HepG2 (cell line): ENCODE results near the gene NOS1AP. TPM values are rescaled to one million over a fixed set of nuclear protein-coding genes. Genes with fewer than 3 reads are reported as not detected.

Experiments used
- ARID2 ChIP-seq: sonication (generic); formaldehyde crosslinking; IDR thresholded peaks from 2 replicates; pipeline ENCODE4 v1.8.1; 2022; ENCODE audit warnings: mild to moderate bottlenecking, missing genetic modification reagents, borderline replicate concordance
- EEA1 ChIP-seq: sonication (generic); formaldehyde crosslinking; IDR thresholded peaks from 2 replicates; pipeline ENCODE4 v1.5.1; 2020; ENCODE audit warnings: mild to moderate bottlenecking, missing genetic modification reagents, borderline replicate concordance
- FOXP4 ChIP-seq: sonication (generic); formaldehyde crosslinking; IDR thresholded peaks from 2 replicates; pipeline ENCODE4 v1.4.0; 2020; ENCODE audit warnings: missing genetic modification reagents
- JARID2 ChIP-seq: sonication (generic); formaldehyde crosslinking; IDR thresholded peaks from 2 replicates; pipeline ENCODE4 v1.8.1; 2023; ENCODE audit warnings: missing genetic modification reagents, inconsistent platforms; ENCODE audit not compliant: insufficient replicate concordance
- KDM1A ChIP-seq: IDR thresholded peaks from 2 replicates; pipeline ENCODE4 v1.6.1; 2016; ENCODE audit warnings: missing compliant biosample characterization
- MAX ChIP-seq: IDR thresholded peaks from 2 replicates; pipeline ENCODE4 v1.6.1; 2012; ENCODE audit warnings: inconsistent platforms
- MED8 ChIP-seq: sonication (generic); formaldehyde crosslinking; IDR thresholded peaks from 2 replicates; pipeline ENCODE4 v1.8.1; 2023; ENCODE audit warnings: mild to moderate bottlenecking, missing genetic modification reagents; ENCODE audit not compliant: insufficient replicate concordance
- POLR2AphosphoS2 ChIP-seq: IDR thresholded peaks from 2 replicates; pipeline ENCODE4 v1.6.1; 2011; ENCODE audit warnings: low read depth, low read length, improper control_type of control experiment
- RARA ChIP-seq: IDR thresholded peaks from 2 replicates; pipeline ENCODE4 v1.6.1; 2016; ENCODE audit warnings: missing genetic modification reagents, missing compliant biosample characterization
- RCOR2 ChIP-seq: IDR thresholded peaks from 2 replicates; pipeline ENCODE4 v1.6.1; 2016; ENCODE audit warnings: missing biosample characterization, missing genetic modification reagents
- SMAD3 ChIP-seq: sonication (generic); formaldehyde crosslinking; IDR thresholded peaks from 2 replicates; pipeline ENCODE4 v1.4.0; 2020; ENCODE audit warnings: missing genetic modification reagents
- SMC3 ChIP-seq: IDR thresholded peaks from 2 replicates; pipeline ENCODE4 v1.6.1; 2011; ENCODE audit warnings: low read length, improper control_type of control experiment
- SPEN ChIP-seq: sonication (generic); formaldehyde crosslinking; IDR thresholded peaks from 2 replicates; pipeline ENCODE4 v1.5.1; 2020; ENCODE audit warnings: low read depth, mild to moderate bottlenecking, missing genetic modification reagents
- ZIK1 ChIP-seq: sonication (generic); formaldehyde crosslinking; IDR thresholded peaks from 2 replicates; pipeline ENCODE4 v1.5.0; 2020; ENCODE audit warnings: mild to moderate bottlenecking, low read depth, missing genetic modification reagents, borderline replicate concordance
- ZMYM2 ChIP-seq: sonication (generic); formaldehyde crosslinking; IDR thresholded peaks from 2 replicates; pipeline ENCODE4 v1.8.0; 2022; ENCODE audit warnings: mild to moderate bottlenecking, missing genetic modification reagents
- ZNF646 ChIP-seq: sonication (generic); formaldehyde crosslinking; IDR thresholded peaks from 2 replicates; pipeline ENCODE4 v1.9.0; 2021; ENCODE audit warnings: mild to moderate bottlenecking, missing genetic modification reagents
- ZNF652 ChIP-seq: IDR thresholded peaks from 2 replicates; pipeline ENCODE4 v1.6.1; 2016; ENCODE audit warnings: low read depth, borderline replicate concordance
- ZNF724P ChIP-seq: sonication (generic); formaldehyde crosslinking; IDR thresholded peaks from 2 replicates; pipeline ENCODE4 v1.8.0; 2022; ENCODE audit warnings: missing genetic modification reagents, borderline replicate concordance
- ZNF781 ChIP-seq: sonication (generic); formaldehyde crosslinking; IDR thresholded peaks from 2 replicates; pipeline ENCODE4 v1.5.1; 2020; ENCODE audit warnings: borderline replicate concordance, mild to moderate bottlenecking, missing genetic modification reagents; ENCODE audit errors: not compliant biosample characterization
- ZSCAN21 ChIP-seq: sonication (generic); formaldehyde crosslinking; IDR thresholded peaks from 2 replicates; pipeline ENCODE4 v1.8.0; 2022; ENCODE audit warnings: mild to moderate bottlenecking, missing genetic modification reagents, moderate library complexity, borderline replicate concordance
- polyA plus RNA-seq, 8 experiments: library from polyadenylated mRNA; depleted of rRNA in 3 of 8; stranded (reverse) in 7 of 8; unstranded in 1 of 8; fragments of >200 nt; fragmentation: Illumina TruSeq in 4 of 8; extraction: Trizol in 4 of 8; gene quantifications; 2 replicates each; pipeline versions ENCODE4 v1.2.1 to v1.2.3, GENCODE V29; 2011 to 2016; ENCODE audit warnings: low read depth in 4 of 8, missing spikeins in 1 of 8, mixed read lengths in 1 of 8; ENCODE audit not compliant: insufficient read depth in 1 of 8
- total RNA-seq, 5 experiments: library from RNA; depleted of rRNA; stranded (reverse); fragments of >200 nt; fragmentation: Illumina TruSeq; extraction: Trizol; gene quantifications; 2 replicates each; pipeline ENCODE4 v1.2.3, GENCODE V29; 2016; ENCODE audit warnings: low read depth in 1 of 5

Gene NOS1AP
- total and polyA plus RNA-seq, 2 of the 13 experiments (the other 11 are each of a cell fraction or from before 2014, with no cell fraction given): 2.0 to 3.3 TPM

GRCh38 chr1:162240577-162240976, 171.1 kb downstream of the NOS1AP start (continued):
- TF ChIP-seq ZNF646 (CRISPR knock-in tag) (no peak), ZIK1 (CRISPR knock-in tag) (no peak), ZMYM2 (CRISPR knock-in tag) (no peak), ZNF652 (CRISPR knock-in tag) (no peak), FOXP4 (CRISPR knock-in tag) (peak; percentile 70), SMAD3 (CRISPR knock-in tag) (no peak), JARID2 (CRISPR knock-in tag) (no peak), KDM1A (CRISPR knock-in tag) (0 out of 2 replicates have a peak, but pooled peaks have one; percentile 13), MAX (peak; percentile 15; the same call in 1 of the 2 replicates), SPEN (CRISPR knock-in tag) (no peak), ZNF724P (no peak), ZSCAN21 (CRISPR knock-in tag) (peak; percentile 87; the same call in 1 of the 2 replicates), ARID2 (CRISPR knock-in tag) (no peak), ZNF781 (CRISPR knock-in tag) (no peak), POLR2AphosphoS2 (no peak), RARA (CRISPR knock-in tag) (0 out of 2 replicates have a peak, but pooled peaks have one; percentile 11), MED8 (no peak), RCOR2 (CRISPR knock-in tag) (peak; percentile 40; the same call in 1 of the 2 replicates), EEA1 (CRISPR knock-in tag) (no peak), SMC3 (no peak)
